WTC11 (cell line): ENCODE data around the gene CFAP251. TPM values are rescaled to one million over a fixed set of nuclear protein-coding genes. Genes with fewer than 3 reads are reported as not detected.
"Not testable (repeated sequence)": the region's sequence is repeated elsewhere in the genome, so short reads cannot be mapped to it uniquely, and the experiment has no call there.

Experiments
- ATAC-seq: fragments of 200-7000 bp; cut with Tn5 transposase; 2 replicates; pipeline ENCODE4 v1.10.0; 2021; ENCODE audit warnings: mild to moderate bottlenecking, moderate library complexity
- CTCF ChIA-PET: fragments of 300-600 bp; sonication (Branson Sonifier 250); formaldehyde crosslinking; loops from one replicate; lab custom pipeline; 2021; ENCODE audit warnings: antibody characterized with exemption; lab: Charles Lee
- POLR2A ChIA-PET: fragments of 350-600 bp; sonication (Branson Sonifier 250); formaldehyde crosslinking; loops from one replicate; lab custom pipeline; 2021; ENCODE audit warnings: antibody characterized with exemption; lab: Charles Lee
- DNase-seq: peaks from one replicate; pipeline ENCODE4 v3.0.0; 2021; ENCODE audit warnings: low spot score
- H3K27ac Mint-ChIP-seq: 2 replicates; pipeline ENCODE4 v1.8.0; 2021; ENCODE audit warnings: mixed read lengths
- H3K27me3 Mint-ChIP-seq: 2 replicates; pipeline ENCODE4 v1.8.0; 2021; ENCODE audit warnings: low read depth, mild to moderate bottlenecking, moderate library complexity, mixed read lengths
- H3K36me3 Mint-ChIP-seq: 2 replicates; pipeline ENCODE4 v1.8.0; 2021; ENCODE audit warnings: mixed read lengths
- H3K4me1 Mint-ChIP-seq: 2 replicates; pipeline ENCODE4 v1.8.0; 2022; ENCODE audit warnings: mixed read lengths
- H3K4me3 Mint-ChIP-seq: 2 replicates; pipeline ENCODE4 v1.8.0; 2021; ENCODE audit warnings: mild to moderate bottlenecking, moderate library complexity, mixed read lengths
- H3K9me3 Mint-ChIP-seq: 2 replicates; pipeline ENCODE4 v1.8.0; 2021; ENCODE audit warnings: mixed read lengths
- ATF2 ChIP-seq: sonication (generic); formaldehyde crosslinking; IDR thresholded peaks from 2 replicates; pipeline ENCODE4 v1.8.1; 2022; ENCODE audit warnings: low read depth, missing genetic modification reagents, borderline replicate concordance
- ATF3 ChIP-seq: sonication (generic); formaldehyde crosslinking; conservative IDR thresholded peaks from 2 replicates; pipeline ENCODE4 v1.8.1; 2022; ENCODE audit warnings: mild to moderate bottlenecking, missing genetic modification reagents
- CBFB ChIP-seq: sonication (generic); formaldehyde crosslinking; IDR thresholded peaks from 2 replicates; pipeline ENCODE4 v1.8.1; 2022; ENCODE audit warnings: mild to moderate bottlenecking, low read depth, missing genetic modification reagents
- CDX4 ChIP-seq: fragments of 250-450 bp; sonication (Bioruptor Pico); IDR thresholded peaks from 2 replicates; pipeline ENCODE4 v1.9.0; 2021; ENCODE audit warnings: moderate library complexity, mild to moderate bottlenecking, inconsistent platforms, borderline replicate concordance
- E2F4 ChIP-seq: sonication (generic); formaldehyde crosslinking; IDR thresholded peaks from 2 replicates; pipeline ENCODE4 v1.8.1; 2022; ENCODE audit warnings: low read depth, mild to moderate bottlenecking, moderate library complexity, missing genetic modification reagents, borderline replicate concordance
- ELF4 ChIP-seq: sonication (generic); formaldehyde crosslinking; IDR thresholded peaks from 2 replicates; pipeline ENCODE4 v1.8.1; 2022; ENCODE audit warnings: low read depth, mild to moderate bottlenecking, moderate library complexity, missing genetic modification reagents
- FOXJ3 ChIP-seq: sonication (generic); formaldehyde crosslinking; IDR thresholded peaks from 2 replicates; pipeline ENCODE4 v1.9.0; 2021; ENCODE audit warnings: missing genetic modification reagents, mild to moderate bottlenecking, borderline replicate concordance
- FOXK1 ChIP-seq: sonication (generic); formaldehyde crosslinking; IDR thresholded peaks from 2 replicates; pipeline ENCODE4 v1.8.0; 2022; ENCODE audit warnings: mild to moderate bottlenecking, moderate library complexity, missing genetic modification reagents
- KAT7 ChIP-seq: sonication (generic); formaldehyde crosslinking; IDR thresholded peaks from 2 replicates; pipeline ENCODE4 v1.8.1; 2023; ENCODE audit warnings: missing genetic modification reagents, mild to moderate bottlenecking, borderline replicate concordance
- NR3C1 ChIP-seq: sonication (generic); formaldehyde crosslinking; conservative IDR thresholded peaks from 2 replicates; pipeline ENCODE4 v1.8.1; 2023; ENCODE audit warnings: low read depth, mild to moderate bottlenecking, missing genetic modification reagents
- PREB ChIP-seq: sonication (generic); formaldehyde crosslinking; IDR thresholded peaks from 2 replicates; pipeline ENCODE4 v1.8.1; 2022; ENCODE audit warnings: mild to moderate bottlenecking, missing genetic modification reagents, moderate library complexity, borderline replicate concordance
- PRRX2 ChIP-seq: fragments of 250-450 bp; sonication (Bioruptor Pico); IDR thresholded peaks from 2 replicates; pipeline ENCODE4 v1.8.0; 2021; ENCODE audit warnings: mild to moderate bottlenecking
- SMAD4 ChIP-seq: sonication (generic); formaldehyde crosslinking; IDR thresholded peaks from 2 replicates; pipeline ENCODE4 v1.8.0; 2022; ENCODE audit warnings: mild to moderate bottlenecking, missing genetic modification reagents
- SP1 ChIP-seq: sonication (generic); formaldehyde crosslinking; conservative IDR thresholded peaks from 2 replicates; pipeline ENCODE4 v1.8.1; 2022; ENCODE audit warnings: missing genetic modification reagents
- TEAD1 ChIP-seq: sonication (generic); formaldehyde crosslinking; IDR thresholded peaks from 2 replicates; pipeline ENCODE4 v1.8.0; 2022; ENCODE audit warnings: mild to moderate bottlenecking, missing genetic modification reagents
- TEAD4 ChIP-seq: sonication (generic); formaldehyde crosslinking; IDR thresholded peaks from 2 replicates; pipeline ENCODE4 v1.8.0; 2022; ENCODE audit warnings: mild to moderate bottlenecking, missing genetic modification reagents
- TP53 ChIP-seq: sonication (generic); formaldehyde crosslinking; IDR thresholded peaks from 2 replicates; pipeline ENCODE4 v1.8.1; 2023; ENCODE audit warnings: mild to moderate bottlenecking, missing genetic modification reagents
- ZBTB43 ChIP-seq: sonication (generic); formaldehyde crosslinking; IDR thresholded peaks from 2 replicates; pipeline ENCODE4 v1.8.1; 2023; ENCODE audit warnings: mild to moderate bottlenecking, missing genetic modification reagents
- ZNF425 ChIP-seq: fragments of 250-450 bp; sonication (Bioruptor Pico); conservative IDR thresholded peaks from 2 replicates; pipeline ENCODE4 v1.9.0; 2021; ENCODE audit warnings: mild to moderate bottlenecking
- total RNA-seq: library from RNA; stranded (reverse); gene quantifications from 3 replicates; pipeline ENCODE4 v1.2.3, GENCODE V29; 2021

The CFAP251 gene
- total RNA-seq, 1 experiment from 2014 or later = 3.1 TPM

GRCh38 chr12:121917950-121918678, at the start of gene CFAP251 (continued):
- TF ChIP-seq ATF3 (CRISPR knock-in tag) (no peak), SP1 (CRISPR knock-in tag) (peak; percentile 69), FOXJ3 (no peak), FOXK1 (CRISPR knock-in tag) (peak; percentile 70; the same call in 1 of the 2 replicates)

- POLR2A ChIA-PET, H3K4me3 Mint-ChIP-seq, H3K36me3 Mint-ChIP-seq, H3K27ac Mint-ChIP-seq, H3K27me3 Mint-ChIP-seq, ATAC-seq, H3K4me1 Mint-ChIP-seq, H3K9me3 Mint-ChIP-seq, CTCF ChIA-PET, DNase-seq: not testable (repeated sequence)
These were observed 49.2 kb upstream of the CFAP251 start for GRCh38 chr12:121869229-121869628.

- Mint-ChIP-seq H3K27me3 (no peaks in the 10 kb centered on the region), H3K36me3 (no peaks in the 10 kb centered on the region), H3K4me1 (no peaks in the 10 kb centered on the region), H3K9me3 (no peaks in the 10 kb centered on the region), H3K27ac (no peak overlapping the region), H3K4me3 (no peak overlapping the region)
- POLR2A ChIA-PET = no interaction called here
- DNase-seq = no peak
- ATAC-seq = no peak
- TF ChIP-seq TEAD4 = no peak
- TF ChIP-seq KAT7 (CRISPR knock-in tag) = no peak
- TF ChIP-seq FOXK1 (CRISPR knock-in tag) = no peak
- TF ChIP-seq ZBTB43 (CRISPR knock-in tag) = no peak
- no peak for TF ChIP-seq ELF4 (CRISPR knock-in tag)
- TF ChIP-seq PREB (CRISPR knock-in tag) = no peak
- TF ChIP-seq TP53 (CRISPR knock-in tag) = no peak
- TF ChIP-seq TEAD1 (CRISPR knock-in tag) = no peak
- TF ChIP-seq NR3C1 (CRISPR knock-in tag) = no peak
- CTCF ChIA-PET = interaction anchor here (0.6 to 1.9 kb wide), 3 partner anchors 47 to 319 kb away, joined by 3 to 6 read pairs (median 5); partner anchors contain the start of gene CFAP251
These were observed 46.9 kb upstream of the CFAP251 start for GRCh38 chr12:121871467-121871866.

GRCh38 chr12:121872546-121873215, 45.7 kb upstream of the CFAP251 start:
- no peaks in the 10 kb centered on the region for H3K9me3 Mint-ChIP-seq
- POLR2A ChIA-PET = interaction anchor here (0.5 kb wide), 1 partner anchor 36 kb away, joined by 3 read pairs; no protein-coding TSS in a partner anchor
- H3K36me3 Mint-ChIP-seq = no peaks in the 10 kb centered on the region
- no peak overlapping the region for H3K4me3 Mint-ChIP-seq
- CTCF ChIA-PET = interaction anchor here (1.1 kb wide), 1 partner anchor 78 kb away, joined by 6 read pairs; no protein-coding TSS in a partner anchor
- H3K4me1 Mint-ChIP-seq = no peaks in the 10 kb centered on the region
- no peak for DNase-seq
- 0 out of 2 replicates have a peak overlapping the region, but pooled peaks have one; percentile 34 for H3K27ac Mint-ChIP-seq
- no peaks in the 10 kb centered on the region for H3K27me3 Mint-ChIP-seq
- ATAC-seq = no peak
- TF ChIP-seq E2F4 (no peak), ZNF425 (CRISPR knock-in tag) (no peak), ELF4 (CRISPR knock-in tag) (no peak), TEAD1 (CRISPR knock-in tag) (no peak), CDX4 (CRISPR knock-in tag) (no peak), CBFB (CRISPR knock-in tag) (no peak), TP53 (CRISPR knock-in tag) (no peak), SMAD4 (CRISPR knock-in tag) (no peak), PRRX2 (CRISPR knock-in tag) (no peak), ATF2 (CRISPR knock-in tag) (no peak)
